Cardiac septum (tissue), 1 donor: ENCODE measurements around the gene CDK5RAP3. TPM values are rescaled to one million over a fixed set of nuclear protein-coding genes. Genes with fewer than 3 reads are reported as not detected.
"Not testable (repeated sequence)": the region's sequence is repeated elsewhere in the genome, so short reads cannot be mapped to it uniquely, and the experiment has no call there.

ENCODE experiments used
- DNase-seq: peaks from one replicate; pipeline ENCODE4 v3.0.0-alpha.2; 2020; ENCODE audit warnings: low spot score
- intact Hi-C: fragments of 100-400 bp; cut with DNase I; formaldehyde crosslinking; loops from one replicate; pipeline ENCODE4 v1.14.0; 2022
- total RNA-seq: library from RNA; stranded (reverse); fragmentation: NEBNext Ultra II Directional; extraction: Animal tissue kit (Norgen Biotek cat#: 25700); gene quantifications from one replicate; pipeline ENCODE4 v1.2.1, GENCODE V29; 2021
- donor health status: DM: no; HTN: no; CAD: no.

The CDK5RAP3 gene
- total RNA-seq, 1 donor from 2014 or later: 58.2 TPM

DNA sequence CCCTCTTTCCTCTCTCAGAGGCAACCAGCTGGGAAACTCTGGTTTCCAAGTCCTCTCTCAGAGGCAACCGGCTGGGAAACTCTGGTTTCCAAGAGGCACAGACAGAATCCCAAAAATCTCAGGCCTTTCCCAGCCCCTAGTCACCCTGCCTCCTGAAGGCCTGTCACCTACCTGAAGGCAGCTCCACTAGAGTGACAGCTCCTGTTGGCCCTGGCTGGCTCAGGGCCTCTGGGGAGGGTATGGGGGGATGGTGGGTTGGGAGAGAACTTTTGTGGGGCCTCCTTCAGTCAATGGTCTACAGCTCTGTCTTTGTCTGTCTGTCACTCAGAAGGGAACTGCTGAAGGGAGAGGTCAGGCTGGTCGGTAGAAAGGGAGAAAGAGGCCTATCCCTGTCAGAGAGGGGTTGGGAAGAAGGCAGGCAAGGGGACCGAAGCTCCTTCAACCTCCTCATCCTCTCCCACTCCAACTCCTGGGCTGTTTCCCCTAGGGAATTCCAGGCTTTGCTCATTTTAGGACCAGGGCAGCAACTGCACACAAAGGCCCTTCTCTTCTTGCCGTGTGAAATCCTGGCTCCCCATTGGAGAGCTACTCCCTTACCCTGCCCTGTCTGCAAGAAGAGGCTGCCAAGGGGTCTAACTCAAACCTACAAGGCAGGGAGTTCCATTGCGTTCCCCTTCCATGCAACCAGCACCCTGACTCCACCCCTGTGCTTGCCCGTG is 43.1 kb downstream of the CDK5RAP3 start:
- DNase-seq: no peak
- intact Hi-C loops: no loop called here

DNA sequence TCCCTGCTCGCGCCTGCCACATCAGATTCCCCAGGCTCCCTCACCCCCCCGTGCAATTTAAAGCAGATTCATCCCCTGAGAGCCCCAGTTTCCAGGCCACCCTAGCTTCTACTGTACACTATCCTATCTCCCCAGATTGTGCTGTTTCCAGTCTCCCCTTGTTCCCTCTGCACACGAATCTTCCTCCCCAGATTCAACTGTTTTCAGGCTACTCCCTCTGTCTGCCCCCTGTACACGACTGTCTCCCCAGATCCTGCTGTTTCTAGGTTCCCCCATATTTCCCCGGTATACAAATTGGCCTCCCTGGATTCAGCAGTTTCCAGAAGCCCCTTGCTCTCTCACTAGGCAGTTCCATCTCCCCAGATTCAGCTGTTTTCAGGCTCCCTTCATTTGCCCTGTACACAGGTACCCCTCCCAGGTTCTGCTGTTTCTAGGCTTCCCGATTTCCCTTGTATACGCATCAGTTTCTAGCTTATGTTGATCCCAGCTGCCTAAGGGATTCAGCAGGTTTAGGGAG is 43.7 kb downstream of the CDK5RAP3 start:
- intact Hi-C loops: loop anchor here (5.0 kb wide), 1 partner anchor 172 kb away; the partner anchor contains the start of gene SCRN2
- no peak for DNase-seq

DNA sequence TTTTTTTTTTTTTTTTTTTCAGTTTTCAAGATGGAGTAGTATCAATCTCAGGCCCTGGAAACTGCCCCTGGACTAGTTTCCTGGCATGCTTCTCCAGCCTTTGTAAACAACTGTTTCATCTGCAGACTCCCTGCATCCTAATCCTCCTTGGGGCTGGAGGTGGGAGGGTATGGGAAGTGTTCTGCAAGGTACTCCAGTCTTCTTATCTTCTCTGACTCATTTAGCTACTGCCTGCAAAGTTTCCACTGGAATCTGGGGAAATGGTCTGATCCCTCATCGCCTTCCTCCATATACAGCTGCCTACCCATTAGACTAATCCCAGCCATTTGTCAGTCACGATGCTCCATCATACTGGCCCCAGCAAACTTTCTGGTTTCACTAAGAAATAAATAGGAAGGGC is 45.2 kb downstream of the CDK5RAP3 start:
- DNase-seq: no peak

DNA sequence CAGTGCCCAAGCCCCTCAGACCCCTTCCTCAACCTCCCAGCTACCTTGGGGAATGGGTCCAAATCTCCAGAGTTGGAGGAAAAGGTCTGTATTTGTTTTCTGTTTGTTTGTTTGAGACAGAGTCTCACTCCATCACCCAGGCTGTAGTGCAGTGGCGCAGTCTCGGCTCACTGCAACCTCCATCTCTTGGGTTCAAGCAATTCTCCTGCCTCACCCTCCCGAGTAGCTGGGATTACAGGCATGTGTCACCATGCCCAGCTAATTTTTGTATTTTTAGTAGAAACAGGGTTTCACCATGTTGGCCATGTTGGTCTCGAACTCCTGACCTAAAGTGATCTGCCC is 46.9 kb downstream of the CDK5RAP3 start:
- intact Hi-C loops: loop anchor here (2.0 to 5.0 kb wide), 3 partner anchors 39 to 175 kb away; partner anchors contain the start of gene SCRN2
- DNase-seq: not testable (repeated sequence)

More for the DNA sequence above, 45.2 kb downstream of the CDK5RAP3 start:
- intact Hi-C loops: loop anchor here (5.0 kb wide), 1 partner anchor 174 kb away; the partner anchor contains the start of gene SCRN2

DNA sequence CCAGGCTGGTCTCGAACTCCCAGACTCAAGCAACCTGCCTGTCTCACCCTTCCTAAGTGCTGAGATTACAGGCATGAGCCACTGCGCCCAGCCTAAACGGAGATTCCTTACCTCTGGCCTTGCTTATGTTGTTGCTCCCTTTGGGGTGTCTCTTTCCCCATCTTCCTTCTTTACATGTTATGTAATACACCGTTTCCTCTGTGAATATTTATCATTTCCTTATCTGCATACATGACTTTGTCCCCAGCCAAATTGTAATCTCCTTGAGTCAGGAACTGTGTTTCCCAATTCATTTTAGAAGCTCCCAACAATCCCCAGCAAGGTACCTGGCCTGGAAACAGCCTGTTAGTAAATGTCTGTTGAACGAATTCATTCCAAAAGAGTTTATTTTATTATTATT is 51.0 kb downstream of the CDK5RAP3 start:
- intact Hi-C loops: loop anchor here (10.0 kb wide), 1 partner anchor 593 kb away; the partner anchor contains the start of genes HOXB7 and HOXB8
- no peak for DNase-seq

DNA sequence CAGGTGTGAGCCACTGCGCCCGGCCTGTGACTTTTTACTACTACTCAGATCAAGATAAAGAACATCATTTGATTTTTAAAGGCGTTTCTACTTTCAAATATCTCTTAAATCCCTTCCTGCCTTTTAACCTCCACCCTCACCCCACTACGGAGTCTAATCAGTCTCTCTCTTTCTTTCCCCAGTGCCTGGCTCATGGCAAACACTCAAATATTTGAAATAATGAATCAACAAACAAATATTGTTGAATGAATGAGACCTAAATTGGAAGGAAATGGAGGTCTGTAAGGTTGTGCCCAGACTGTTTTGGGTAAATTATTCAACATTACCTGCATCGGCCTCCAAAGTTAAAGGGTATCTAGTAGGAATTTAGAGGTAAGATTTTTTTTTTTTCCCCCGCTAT is 52.0 kb downstream of the CDK5RAP3 start:
- intact Hi-C loops: loop anchor here (10.0 kb wide), 1 partner anchor 592 kb away; the partner anchor contains the start of genes HOXB7 and HOXB8
- no peak for DNase-seq

DNA sequence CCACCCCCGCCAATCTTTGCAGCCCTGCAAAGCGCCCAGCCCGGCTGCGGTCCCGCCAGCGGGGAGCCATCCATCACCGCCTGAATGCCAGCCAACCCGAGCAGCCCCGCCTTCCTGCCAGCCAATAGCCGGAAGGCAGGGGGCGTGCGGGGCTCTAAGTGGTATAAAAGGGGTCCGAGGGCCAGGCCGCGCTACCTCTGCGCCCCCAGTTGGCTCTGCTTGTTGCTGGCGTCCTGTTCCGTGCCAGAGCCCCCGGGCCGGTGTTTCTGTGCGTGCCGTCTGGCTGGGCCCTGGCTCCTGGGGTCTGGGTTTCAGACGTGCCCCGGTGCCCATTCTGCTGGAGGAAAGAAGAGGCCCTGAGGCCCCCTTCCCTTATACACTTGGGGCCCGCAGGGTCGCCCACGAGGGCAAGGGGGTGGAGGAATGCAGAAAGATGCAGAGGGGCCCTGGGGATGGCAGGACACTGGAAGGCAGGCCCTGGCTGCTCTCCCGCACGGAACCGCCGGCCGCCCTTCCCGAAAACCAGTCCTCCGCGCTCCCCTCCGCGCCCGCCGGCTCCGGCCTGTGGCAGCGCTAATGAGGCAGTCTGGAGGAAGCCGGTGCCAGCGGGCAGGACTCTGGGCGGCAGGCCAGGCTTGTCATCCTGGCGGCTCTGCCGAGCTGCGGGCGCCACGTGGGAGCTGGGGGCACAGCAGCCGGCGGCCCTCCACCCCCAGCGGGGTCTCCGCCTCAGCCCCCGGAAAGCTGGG is 52.7 kb downstream of the CDK5RAP3 start:
- peak; percentile 91 for DNase-seq
- intact Hi-C loops: loop anchor here (2.0 to 10.0 kb wide), 2 partner anchors 27 to 591 kb away; partner anchors contain the start of genes HOXB7 and HOXB8

DNA sequence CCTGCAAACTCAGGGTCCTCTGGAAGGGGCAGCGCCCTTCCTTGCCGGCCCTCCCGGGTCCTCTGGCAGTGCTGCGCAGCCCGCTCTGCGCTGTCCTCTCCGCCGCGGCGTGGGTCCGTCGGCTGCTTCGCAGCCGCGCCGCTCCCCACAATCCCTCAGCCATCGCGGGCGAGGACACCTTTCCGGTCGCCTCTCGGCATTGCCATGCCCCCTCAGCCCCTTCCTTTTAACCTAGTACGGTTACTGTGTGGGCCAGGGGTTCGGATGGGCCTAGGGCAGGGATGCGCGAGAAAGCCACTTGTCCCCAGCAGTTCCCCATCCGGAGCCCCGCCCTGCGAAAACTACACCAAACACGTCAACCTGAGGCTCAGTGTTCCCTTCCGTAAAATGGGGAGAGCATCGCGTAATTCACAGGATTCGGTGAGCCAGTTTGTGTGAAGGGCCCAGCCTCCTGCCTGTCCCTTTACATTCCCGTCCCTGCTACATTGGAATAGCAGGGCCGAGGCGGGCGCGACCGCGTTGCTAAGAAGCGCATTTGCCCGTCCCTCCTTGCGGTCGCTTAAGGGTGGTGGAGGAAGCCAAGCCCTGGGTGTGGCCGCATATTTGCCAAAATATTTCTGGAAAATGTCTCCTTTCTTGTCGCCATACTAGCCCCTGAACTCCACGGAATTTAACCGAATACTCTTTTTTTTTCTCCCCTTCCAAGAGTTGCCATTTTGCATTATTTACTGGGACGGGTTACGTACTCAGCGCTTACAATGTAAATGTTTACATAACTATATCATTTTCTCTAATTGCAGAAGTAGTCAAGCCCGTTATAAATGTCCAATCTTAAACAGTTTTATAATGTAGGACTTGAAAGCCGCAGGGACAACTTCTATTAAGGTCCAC is 53.5 kb downstream of the CDK5RAP3 start:
- DNase-seq: no peak
- intact Hi-C loops: loop anchor here (1.0 to 10.0 kb wide), 3 partner anchors 26 to 590 kb away; partner anchors contain the start of genes HOXB7 and HOXB8

DNA sequence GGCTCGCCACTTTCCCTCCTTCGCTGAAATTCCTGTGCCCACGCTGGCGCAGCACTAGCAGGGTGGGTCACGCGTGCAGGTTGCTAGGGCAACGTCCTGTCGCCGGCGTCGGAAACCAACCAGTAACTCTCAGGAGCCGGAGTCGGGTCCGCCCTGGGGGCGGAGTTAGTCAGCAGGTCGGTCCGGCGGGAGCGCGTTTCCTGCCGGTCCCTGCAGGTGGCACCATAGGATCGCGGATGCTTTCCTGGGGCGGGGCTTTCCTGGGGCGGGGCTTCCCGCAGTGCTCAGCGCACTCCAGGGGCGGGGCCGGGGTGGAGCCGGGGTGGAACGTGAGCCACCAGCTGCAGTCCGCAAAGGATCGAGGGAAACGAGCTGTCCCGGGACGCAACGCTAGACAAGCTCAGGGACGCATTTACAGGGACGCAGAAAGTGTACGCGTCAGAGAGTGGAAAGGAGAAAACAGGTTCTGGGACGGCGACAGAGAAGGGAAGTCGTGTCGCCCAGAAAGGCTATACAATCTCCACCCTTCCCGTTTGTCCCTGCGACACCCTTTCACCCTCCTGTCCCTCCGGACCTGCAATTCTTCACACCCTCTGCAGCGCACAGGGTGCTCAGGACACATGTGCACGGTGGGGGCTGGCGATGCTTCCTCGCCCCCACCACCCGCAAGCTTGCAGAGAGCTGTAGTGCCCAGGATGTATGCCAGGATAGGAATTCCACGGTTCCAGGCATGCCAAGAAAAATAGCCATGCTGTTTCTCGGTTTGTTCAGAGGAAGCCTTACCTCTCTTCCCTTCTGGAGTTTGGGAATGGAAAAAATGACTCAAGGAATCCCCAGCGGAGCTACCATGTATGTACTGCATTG is 54.4 kb downstream of the CDK5RAP3 start:
- intact Hi-C loops: loop anchor here (1.0 to 10.0 kb wide), 3 partner anchors 26 to 590 kb away; partner anchors contain the start of genes HOXB7 and HOXB8
- DNase-seq: peak; percentile 99

DNA sequence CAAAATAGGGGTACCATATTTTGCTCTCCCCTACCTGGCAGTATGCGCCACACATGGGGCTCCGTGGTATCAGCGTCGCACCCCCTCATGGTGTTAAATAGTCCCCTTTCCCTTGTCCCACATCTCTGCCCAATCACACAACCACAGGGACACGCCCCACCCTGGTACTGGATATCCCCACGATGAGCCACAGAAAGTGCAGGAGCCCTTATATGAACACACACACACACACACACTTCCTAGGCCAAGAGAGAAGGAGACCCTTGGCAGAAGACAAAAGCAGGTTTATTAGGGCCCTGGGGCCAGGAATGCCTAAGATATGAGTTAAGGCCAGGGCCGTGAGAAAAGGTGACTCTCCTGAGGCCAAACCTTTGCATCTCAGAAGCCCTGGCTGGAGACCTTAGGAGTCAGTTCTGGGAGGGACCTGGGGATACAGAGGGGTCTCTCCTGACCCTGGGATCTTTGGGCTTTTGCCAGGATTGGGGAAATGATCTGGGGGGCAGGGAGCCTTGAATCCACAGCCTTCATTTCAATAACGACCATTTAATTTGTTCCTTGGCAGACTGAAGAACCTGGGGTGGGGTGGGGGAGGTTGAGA is 55.1 kb downstream of the CDK5RAP3 start:
- intact Hi-C loops: loop anchor here (1.0 to 10.0 kb wide), 4 partner anchors 25 to 589 kb away; partner anchors contain the start of genes HOXB7 and HOXB8
- no peak for DNase-seq

DNA sequence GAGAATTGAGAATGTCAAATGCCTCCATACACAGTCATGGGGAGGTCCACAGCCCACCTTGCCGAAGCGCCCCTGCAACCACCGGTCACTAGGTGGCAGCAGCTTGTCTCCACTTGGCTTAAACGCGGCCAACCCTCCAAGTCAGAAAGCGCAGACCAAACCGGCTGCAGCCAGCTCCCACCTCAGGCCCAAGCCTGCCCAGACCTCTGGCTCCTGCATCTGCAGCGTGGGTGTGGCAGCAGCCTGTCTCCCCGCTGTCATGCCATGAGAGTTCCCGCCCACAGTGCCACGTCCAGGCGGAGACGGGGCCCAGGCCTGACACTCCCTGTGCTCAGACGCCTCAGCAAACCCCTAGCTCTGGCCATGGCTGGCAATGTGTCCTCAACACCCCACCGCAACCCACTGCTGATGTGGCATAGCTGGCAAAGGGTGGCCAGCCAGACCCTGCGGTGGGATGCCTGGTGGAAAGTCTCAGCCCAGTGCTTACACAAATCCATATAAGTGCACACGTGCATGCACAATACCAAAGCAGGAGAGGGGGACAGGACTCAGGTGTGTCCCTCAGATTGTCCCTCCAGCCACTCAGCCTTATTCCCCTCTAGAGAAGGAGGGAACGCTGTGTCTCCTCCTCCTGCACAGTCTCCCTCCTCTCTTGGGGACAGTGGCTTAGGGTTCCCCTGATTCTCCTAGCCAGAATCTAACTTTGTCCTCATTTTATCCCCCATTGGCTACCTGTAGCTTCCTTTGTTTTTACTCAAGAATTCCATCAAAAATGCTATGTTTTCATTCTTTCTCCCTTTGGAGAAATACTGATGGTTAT is 55.8 kb downstream of the CDK5RAP3 start:
- intact Hi-C loops: loop anchor here (1.0 to 10.0 kb wide), 2 partner anchors 48 to 588 kb away; partner anchors contain the start of genes HOXB7 and HOXB8
- DNase-seq: peak; percentile 93

DNA sequence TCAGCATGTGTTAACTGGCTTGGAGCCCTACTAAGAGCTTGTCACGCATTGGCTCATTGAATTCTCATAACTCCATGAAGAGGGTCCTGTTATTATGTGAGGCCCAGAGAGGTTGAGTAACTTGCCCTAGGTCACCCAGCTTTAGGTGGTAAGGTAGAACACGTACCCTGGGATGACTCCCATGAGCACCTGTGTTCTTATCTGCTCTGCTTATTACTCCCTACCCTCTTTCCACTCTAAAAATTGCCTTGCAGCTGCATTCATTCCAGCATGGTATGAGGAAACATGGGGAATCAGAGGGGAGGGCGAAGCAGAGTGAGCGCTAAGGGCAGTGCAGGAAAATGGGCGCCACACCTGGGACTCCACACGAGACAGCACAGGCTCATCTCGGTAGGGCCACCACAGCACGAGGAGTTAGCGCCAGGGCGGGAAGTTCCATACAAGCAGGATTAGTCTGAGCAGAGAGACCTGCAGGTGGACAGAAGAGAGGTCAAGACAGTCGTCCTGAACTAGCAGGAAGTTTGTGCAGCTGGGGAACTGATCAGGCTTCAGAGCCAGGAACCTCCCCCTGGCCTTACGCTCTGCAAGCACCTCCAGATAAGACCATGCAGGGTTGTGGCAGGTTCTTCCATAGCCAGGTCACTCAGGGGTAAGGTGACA is 56.5 kb downstream of the CDK5RAP3 start:
- intact Hi-C loops: loop anchor here (10.0 kb wide), 1 partner anchor 587 kb away; the partner anchor contains the start of genes HOXB7 and HOXB8
- no peak for DNase-seq

DNA sequence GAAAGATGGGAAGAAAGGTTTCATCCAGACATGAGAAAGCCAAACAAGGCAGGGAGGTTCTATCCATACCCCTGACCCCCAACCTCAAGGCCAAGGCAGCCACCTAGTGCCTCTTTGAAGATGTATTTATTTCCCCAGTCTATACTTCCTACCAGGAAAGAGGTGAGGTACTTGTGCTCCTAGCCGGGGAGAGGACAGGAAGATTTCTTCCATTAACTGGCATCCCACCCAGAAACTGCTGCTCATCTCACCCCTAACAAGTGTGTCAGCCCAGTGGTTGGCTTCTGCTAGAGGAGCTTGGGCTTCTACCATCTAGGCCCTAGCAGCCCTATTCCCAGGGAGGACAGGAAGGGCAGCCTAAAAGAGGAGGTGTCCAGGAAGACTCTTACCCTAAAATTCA is 57.8 kb downstream of the CDK5RAP3 start:
- intact Hi-C loops: loop anchor here (10.0 kb wide), 1 partner anchor 586 kb away; the partner anchor contains the start of genes HOXB7 and HOXB8
- peak; percentile 56 for DNase-seq

DNA sequence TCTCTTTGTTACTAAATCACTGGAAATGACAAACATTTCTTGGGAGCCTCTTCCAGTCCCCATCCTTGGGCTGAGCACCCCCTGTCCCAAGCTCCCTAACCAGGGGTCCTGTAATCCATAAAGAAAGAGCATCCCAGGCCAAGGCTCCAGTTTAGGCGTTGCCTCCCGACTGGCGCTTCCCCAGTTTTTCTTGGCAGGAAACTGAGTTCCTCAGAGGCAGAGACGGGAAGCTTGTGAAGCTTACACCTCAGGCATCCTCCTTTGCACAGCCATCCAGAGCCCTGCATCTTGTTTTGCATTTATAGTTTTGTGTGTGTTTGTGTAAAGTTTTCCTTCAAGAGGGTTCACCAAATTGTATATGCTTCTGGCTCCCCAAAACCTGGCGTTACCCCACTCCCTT is 59.6 kb downstream of the CDK5RAP3 start:
- DNase-seq: peak; percentile 75
- intact Hi-C loops: no loop called here
